Stimulated activated CD8-positive, alpha-beta memory T cell treated with anti-CD3 and anti-CD28 coated beads, Interleukin-4, amount 100 ng/mL, for 1 hour (primary cell): ENCODE results near the gene IMPDH1.

Experiments
- DNase-seq, 2 donors: peaks; one replicate each; pipeline ENCODE4 v3.0.0-alpha.2; 2020; ENCODE audit warnings: low read depth in 2 of 2, low spot score in 1 of 2

The IMPDH1 gene

GRCh38 chr7:128388145-128388485, 21.7 kb downstream of the IMPDH1 start:
- no peak for DNase-seq

DNA sequence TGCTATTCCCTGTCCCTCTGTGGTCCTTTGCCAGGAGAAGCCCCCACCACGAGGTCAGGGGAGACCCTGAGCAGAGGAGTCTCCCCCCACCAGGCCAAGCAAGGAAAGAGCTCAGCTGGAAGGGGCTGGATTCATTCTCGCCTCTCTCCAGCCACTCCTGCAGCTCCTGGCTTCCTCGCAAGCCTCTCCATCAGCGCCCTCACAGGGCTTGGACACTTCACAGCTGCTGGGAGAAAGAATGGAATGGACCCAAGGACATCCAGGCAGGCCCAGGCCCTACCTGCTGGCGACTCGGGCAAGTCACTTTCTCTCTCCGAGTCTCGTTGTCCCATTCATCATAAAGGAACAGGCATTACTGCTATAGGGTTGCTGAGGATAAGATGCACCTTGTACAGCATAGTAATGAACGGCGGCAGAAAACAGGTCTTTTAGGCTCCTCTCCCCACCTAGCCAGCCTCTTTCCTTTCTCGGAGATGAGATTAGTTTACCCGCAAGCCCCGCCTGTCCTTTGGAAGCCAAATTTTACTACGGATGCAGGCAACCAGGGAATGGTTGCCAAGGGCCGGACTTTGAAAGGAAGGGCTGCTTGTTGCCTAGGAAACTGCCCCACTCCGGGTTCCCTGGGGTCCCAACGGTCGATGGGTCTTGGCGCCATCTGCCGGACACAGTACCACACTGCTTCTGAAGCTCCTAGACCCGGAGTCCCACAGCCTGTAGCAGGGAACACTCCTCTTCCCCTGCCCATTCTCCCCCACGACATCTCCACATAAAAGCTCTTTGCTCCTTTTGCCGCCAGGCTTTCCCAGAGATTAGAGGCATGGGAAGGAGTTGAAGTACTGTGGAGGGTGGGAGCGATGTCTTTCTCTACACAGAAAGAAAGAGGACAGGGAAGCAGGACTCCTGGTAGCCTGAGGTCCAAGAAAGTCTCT, 22.3 kb downstream of the IMPDH1 start:
- peak in 1 of 2 donors; percentile 40 for DNase-seq

GRCh38 chr7:128385988-128386925, 23.5 kb downstream of the IMPDH1 start:
- DNase-seq, result no peak

GRCh38 chr7:128384726-128385125, 25.1 kb downstream of the IMPDH1 start:
- DNase-seq, result no peak

DNA sequence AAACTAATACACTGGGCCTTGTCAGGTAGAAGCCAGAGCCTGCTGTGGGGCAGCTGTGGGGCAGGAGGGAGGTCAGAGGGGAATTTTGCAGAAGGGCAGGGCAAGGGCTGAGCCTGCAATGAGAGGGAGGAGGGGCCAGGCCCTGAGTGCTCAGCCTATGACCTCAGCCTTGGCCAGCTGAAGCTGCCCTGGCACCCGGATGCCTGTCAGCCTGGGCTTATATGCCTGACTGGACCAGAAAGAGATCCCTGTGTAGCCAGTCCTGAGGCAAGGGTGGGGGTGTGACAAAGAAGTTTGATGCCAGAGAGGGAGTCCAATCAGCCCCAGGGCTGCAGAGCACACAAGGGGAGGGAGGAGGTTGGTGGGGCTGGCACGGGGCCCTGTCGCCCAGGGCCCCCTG, 26.0 kb downstream of the IMPDH1 start:
- DNase-seq, result no peak

DNA sequence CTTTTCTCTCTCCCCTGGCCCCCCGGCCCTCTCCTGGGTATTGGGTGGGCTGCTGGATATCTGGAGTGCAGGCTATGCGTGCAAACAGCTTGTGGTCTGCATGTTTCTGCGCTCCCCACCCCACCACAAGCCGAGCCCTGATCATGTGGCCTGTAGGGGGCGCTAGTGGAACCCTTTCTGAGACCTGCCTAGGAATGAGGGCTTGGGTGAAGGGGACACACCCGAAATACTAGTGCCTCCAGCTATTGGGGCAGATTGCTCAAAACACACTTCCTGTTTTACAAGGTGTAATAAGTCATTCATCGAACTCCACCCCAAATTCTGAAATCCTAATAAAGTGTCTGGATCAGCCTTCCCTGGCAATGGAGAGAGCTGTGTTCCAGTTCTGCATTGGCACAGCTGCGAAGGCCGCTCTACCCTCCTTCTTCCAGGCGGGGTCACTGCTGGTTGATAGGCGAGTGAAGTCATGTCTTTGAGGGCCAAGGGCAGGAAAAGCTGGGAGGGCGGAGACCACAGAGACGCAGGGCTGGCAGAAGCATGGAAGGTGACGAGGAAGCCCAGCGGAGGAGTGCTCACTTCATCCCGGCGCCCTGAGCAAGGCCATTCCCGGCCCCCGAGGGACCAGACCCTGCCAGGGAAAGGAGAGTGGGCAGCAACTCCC, 28.5 kb downstream of the IMPDH1 start:
- DNase-seq, result no peak

- DNase-seq, result no peak
Observed at GRCh38 chr7:128380483-128381106, 29.2 kb downstream of the IMPDH1 start.

- no peak for DNase-seq
Observed at GRCh38 chr7:128379900-128380479, 29.8 kb downstream of the IMPDH1 start.

- DNase-seq, result no peak
Observed at GRCh38 chr7:128378637-128379036, 31.1 kb downstream of the IMPDH1 start.

GRCh38 chr7:128376077-128376476, 33.7 kb downstream of the IMPDH1 start:
- DNase-seq, result no peak

DNA sequence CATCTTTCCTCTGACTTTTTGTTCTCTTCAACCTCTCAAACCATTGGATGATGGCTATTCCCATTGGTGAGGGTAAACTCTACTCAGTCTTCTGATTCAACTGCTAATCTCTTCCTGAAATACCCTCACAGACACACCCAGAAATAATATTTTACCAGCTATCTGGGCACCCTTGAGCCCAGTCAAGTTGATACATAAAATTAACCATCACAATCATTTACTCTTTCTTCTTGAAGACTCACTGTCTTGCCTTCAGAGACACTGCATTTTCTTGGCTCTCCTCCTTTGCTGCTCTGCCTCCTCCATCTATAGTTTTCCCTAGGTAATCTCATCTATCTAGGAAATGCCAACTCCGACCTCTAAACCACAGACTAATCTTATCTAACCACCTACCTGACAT, 35.7 kb downstream of the IMPDH1 start:
- DNase-seq, result no peak

GRCh38 chr7:128373606-128374005, 36.2 kb downstream of the IMPDH1 start:
- DNase-seq, result no peak

- no peak for DNase-seq
Observed at GRCh38 chr7:128370491-128370890, 39.3 kb downstream of the IMPDH1 start.

- DNase-seq, result no peak
Observed at GRCh38 chr7:128366986-128367385, 42.8 kb downstream of the IMPDH1 start.

DNA sequence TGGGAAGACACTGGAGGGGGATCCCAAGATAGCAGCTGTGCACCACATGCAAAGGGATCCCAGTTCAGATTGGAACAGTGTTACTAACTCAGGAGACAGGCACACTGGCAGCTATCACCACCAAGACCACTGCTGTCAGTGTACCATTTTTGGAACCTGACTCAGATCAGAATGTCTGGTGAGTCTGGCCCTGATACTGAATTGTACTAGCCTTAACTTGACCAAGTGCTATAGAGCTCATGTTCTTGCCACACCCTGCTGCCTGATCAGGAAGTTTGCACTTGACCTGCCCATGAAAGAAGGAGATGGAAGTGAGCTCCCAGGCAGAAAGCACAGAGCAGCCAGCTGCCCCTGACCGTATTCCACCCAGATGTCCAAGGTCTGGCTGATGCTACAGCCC, 43.5 kb downstream of the IMPDH1 start:
- no peak for DNase-seq

- DNase-seq, result no peak
Observed at GRCh38 chr7:128365432-128365831, 44.4 kb downstream of the IMPDH1 start.

DNA sequence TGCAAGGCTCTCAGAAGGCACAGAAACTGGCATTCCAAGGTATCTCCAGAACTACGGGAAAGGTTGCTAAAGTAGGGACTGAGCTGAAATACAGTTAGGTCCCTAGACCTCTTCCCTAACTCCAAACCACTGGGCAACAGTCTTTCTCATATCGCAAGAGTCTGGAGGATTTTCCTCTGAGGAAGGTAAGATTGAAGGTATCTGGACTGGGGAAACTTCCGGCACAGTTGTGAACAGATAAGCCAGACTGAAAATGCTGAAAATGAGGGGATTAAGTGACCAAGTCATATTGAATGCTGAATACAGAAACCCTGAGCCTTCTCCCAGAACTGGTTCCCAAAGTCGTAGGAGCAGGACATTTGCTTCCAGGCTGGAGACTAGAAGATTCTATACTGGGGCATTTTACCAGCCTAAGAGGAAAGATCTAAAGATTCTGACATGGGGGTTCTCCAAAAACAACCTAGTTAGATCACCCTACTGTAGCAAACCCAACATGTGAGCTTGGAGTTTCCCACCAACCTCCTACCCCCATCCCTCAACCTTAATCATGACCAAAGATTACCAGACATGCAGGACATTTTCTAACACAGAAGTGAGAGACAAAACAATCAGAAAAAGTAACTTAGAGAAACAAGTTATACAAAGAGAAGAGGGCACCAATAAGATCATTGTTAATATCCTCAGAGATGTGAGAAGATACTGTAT, 45.5 kb downstream of the IMPDH1 start:
- no peak for DNase-seq

DNA sequence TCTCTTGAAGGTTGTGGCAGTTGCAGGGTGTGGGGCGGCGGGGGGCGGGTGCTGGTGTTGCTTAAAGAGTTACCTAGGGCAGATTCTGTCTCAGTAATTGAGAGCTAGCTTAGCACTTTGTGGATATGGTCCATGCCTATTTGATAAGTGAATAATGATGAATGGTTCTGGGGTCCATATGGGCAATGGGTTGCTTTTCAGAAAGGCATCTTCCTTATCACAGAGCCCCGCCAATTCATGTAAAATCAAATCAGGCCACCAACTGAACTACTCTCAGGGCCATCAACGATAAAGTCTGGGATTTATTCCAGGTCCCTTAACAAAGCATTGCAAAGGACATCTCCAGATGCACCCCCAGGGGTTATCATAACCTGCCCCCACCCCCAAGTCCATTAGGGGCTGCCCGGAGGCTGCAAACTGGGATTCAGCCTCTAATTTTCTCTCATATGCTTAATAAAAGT, 46.5 kb downstream of the IMPDH1 start:
- no peak for DNase-seq

- no peak for DNase-seq
Observed at GRCh38 chr7:128362670-128363069, 47.1 kb downstream of the IMPDH1 start.
